Spleen (tissue), 11 donors: ENCODE measurements around the gene ZNF831. TPM values are rescaled to one million over a fixed set of nuclear protein-coding genes. Genes with fewer than 3 reads are reported as not detected.

ENCODE experiments used
- DNase-seq: peaks from one replicate; pipeline ENCODE4 v3.0.0-alpha.2; 2020
- H3K27ac ChIP-seq, 8 donors: fragments of 200-600 bp; sonication (generic) in 7 of 8; 1 replicate in 4 of 8; 2 replicates in 4 of 8; pipeline versions ENCODE4 v1.5.0 to v1.8.0; 2016 to 2021; ENCODE audit warnings: inconsistent platforms in 4 of 8, mild to moderate bottlenecking in 4 of 8, moderate library complexity in 1 of 8
- H3K27me3 ChIP-seq, 7 donors: fragments of 200-600 bp; sonication (generic) in 6 of 7; replicated peaks in 1 of 7; 1 replicate in 4 of 7; 2 replicates in 3 of 7; pipeline versions ENCODE4 v1.5.0 to v1.8.0; 2016 to 2021; ENCODE audit warnings: inconsistent platforms in 3 of 7, mild to moderate bottlenecking in 1 of 7
- H3K36me3 ChIP-seq, 6 donors: fragments of 200-600 bp; sonication (generic) in 5 of 6; 1 replicate in 4 of 6; 2 replicates in 2 of 6; pipeline versions ENCODE4 v1.5.0 to v1.8.0; 2016 to 2021; ENCODE audit warnings: inconsistent platforms in 2 of 6
- H3K4me1 ChIP-seq, 6 donors: fragments of 200-600 bp; sonication (generic) in 5 of 6; 1 replicate in 3 of 6; 2 replicates in 3 of 6; pipeline versions ENCODE4 v1.5.0 to v1.8.0; 2016 to 2021; ENCODE audit warnings: inconsistent platforms in 3 of 6
- H3K4me3 ChIP-seq, 8 donors: fragments of 200-600 bp; sonication (generic) in 7 of 8; 1 replicate in 4 of 8; 2 replicates in 4 of 8; pipeline versions ENCODE4 v1.5.0 to v1.8.0; 2016 to 2021; ENCODE audit warnings: inconsistent platforms in 4 of 8, mild to moderate bottlenecking in 4 of 8, moderate library complexity in 2 of 8
- H3K9me3 ChIP-seq, 8 donors: fragments of 200-600 bp; sonication (generic) in 7 of 8; 1 replicate in 4 of 8; 2 replicates in 4 of 8; pipeline versions ENCODE4 v1.5.0 to v1.8.0; 2016 to 2021; ENCODE audit warnings: inconsistent platforms in 4 of 8
- POLR2A ChIP-seq, 3 donors: fragments of 450-650 bp; IDR thresholded peaks; one replicate each; pipeline ENCODE4 v1.5.1; 2017; ENCODE audit warnings: antibody characterized with exemption in 3 of 3, mild to moderate bottlenecking in 1 of 3
- POLR2AphosphoS5 ChIP-seq, 3 donors: sonication (generic); formaldehyde crosslinking; IDR thresholded peaks; one replicate each; pipeline ENCODE4 v1.5.1; 2017; ENCODE audit warnings: antibody characterized with exemption in 3 of 3
- WGBS, 5 donors: extraction: QIAGEN DNeasy Blood & Tissue Kit in 3 of 5; methylation state at CpG; one replicate each; pipeline versions ENCODE4 v1.1.5 to v1.1.7; 2013 to 2018; 5-methylcytosine and 5-hydroxymethylcytosine counted together
- intact Hi-C: fragments of 100-400 bp; cut with DNase I; formaldehyde crosslinking; loops from one replicate; pipeline ENCODE4 v1.15.0; 2023; ENCODE audit warnings: low total_unique reads
- polyA plus RNA-seq, 3 donors: library from polyadenylated mRNA; stranded (reverse); fragments of 200-250 nt; gene quantifications; one replicate each; pipeline ENCODE4 v1.2.1, GENCODE V29; 2013
- total RNA-seq, 7 donors: library from RNA; depleted of rRNA in 3 of 7; stranded (reverse); fragments of >200 nt in 3 of 7; fragmentation: NEBNext Ultra II Directional in 4 of 7; extraction: Animal tissue kit (Norgen Biotek cat#: 25700) in 4 of 7; gene quantifications; one replicate each; pipeline versions ENCODE4 v1.1.0 to v1.2.1, GENCODE V29; 2016 to 2021
- TF ChIP-seq, protein P1 (sequence below), 11 experiments: fragments of 200-600 bp in 7 of 11; fragments of 450-650 bp in 4 of 11; sonication (generic) in 4 of 11; IDR thresholded peaks in 8 of 11; conservative IDR thresholded peaks in 3 of 11; 1 replicate in 7 of 11; 2 replicates in 4 of 11; pipeline versions ENCODE4 v1.4.0 to v1.8.0; 2016 to 2021; ENCODE audit warnings: antibody characterized with exemption in 11 of 11, inconsistent platforms in 4 of 11, mild to moderate bottlenecking in 1 of 11
- donor health status: healthy with polysubstance abuse.
- donor health status: DM: no; HTN: no; CAD: no; lungs with moderate emphysema.
- donor health status: DM: no; HTN: no; CAD: no.
- donor health status: Bipolar disorder and iron deficiency.
- donor health status: healthy.
- donor health status: DM: no; HTN: no; CAD: no.
- donor health status: DM: yes; HTN: yes; CAD: no.

The ZNF831 gene
- total and polyA plus RNA-seq, 10 donors = 1.2 to 29.2 (median 10.3) TPM

DNA sequence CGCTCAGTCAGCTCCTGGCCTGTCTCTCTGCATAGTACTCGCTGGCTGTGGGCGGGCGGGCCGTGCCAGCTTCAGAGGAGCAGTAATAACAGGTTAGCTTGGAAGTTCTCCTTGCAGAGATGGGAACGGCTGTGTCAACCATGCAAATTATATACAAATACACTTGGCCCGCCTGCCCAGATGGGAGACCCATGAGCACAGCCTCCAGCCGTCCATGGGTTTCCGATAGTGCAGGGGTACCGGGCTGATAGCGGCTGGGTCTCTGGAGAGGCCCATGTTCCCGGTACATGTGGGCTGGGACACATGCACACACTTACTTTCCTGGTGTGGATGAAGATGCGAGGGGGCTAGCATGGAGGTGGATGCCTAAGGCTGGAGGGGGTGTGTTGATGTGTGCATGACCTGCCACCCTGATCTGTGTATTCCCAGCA is 12.8 kb upstream of the ZNF831 start:
- H3K4me3 ChIP-seq = peak overlapping the region in 1 of 8 donors; percentile 36
- 86 to 98% (median 93%) methylated on average over 11 to 13 of the region's 13 CpGs for WGBS, 5 donors
- intact Hi-C loops = no loop called here

DNA sequence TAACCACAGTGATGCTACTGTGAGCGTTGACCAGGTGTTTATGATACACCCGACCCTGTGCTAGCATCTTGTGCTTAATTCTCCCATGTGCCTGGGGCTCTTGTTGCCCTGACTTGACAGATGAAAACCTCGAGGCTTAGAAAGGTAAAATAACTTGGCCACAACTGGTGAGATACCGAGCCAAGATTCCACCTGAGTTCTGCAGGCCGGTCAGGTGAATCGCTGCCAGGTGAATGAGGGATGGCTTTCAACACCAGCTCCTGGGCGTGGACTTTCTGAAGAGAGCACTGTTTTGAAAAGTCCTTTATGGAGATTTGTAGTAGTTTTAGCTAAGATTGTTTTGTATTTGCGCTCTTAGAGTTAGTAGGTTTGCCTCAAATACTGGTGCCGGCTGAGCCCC is 12.2 kb upstream of the ZNF831 start:
- Histone ChIP-seq H3K36me3 (no peaks in the 10 kb centered on the region), H3K27ac (peak overlapping the region in 3 of 8 donors; percentile 80 to 89 (median 86)), H3K9me3 (no peaks in the 10 kb centered on the region), H3K4me1 (peaks cover 7 to 83% (median 50%) of the 10 kb centered on the region in 6 donors), H3K4me3 (no peak overlapping the region), H3K27me3 (peaks cover 0 to 5% (median 0%) of the 10 kb centered on the region in 7 donors)
- WGBS, 5 donors = 85 to 93% (median 88%) methylated on average over 9 of the region's 9 CpGs
- no peak for DNase-seq
- intact Hi-C loops = no loop called here
- TF ChIP-seq POLR2A (IDR thresholded peaks at IDR 0.05) (no peak), POLR2AphosphoS5 (IDR thresholded peaks at IDR 0.05) (no peak)
- TF ChIP-seq, protein P1, sequence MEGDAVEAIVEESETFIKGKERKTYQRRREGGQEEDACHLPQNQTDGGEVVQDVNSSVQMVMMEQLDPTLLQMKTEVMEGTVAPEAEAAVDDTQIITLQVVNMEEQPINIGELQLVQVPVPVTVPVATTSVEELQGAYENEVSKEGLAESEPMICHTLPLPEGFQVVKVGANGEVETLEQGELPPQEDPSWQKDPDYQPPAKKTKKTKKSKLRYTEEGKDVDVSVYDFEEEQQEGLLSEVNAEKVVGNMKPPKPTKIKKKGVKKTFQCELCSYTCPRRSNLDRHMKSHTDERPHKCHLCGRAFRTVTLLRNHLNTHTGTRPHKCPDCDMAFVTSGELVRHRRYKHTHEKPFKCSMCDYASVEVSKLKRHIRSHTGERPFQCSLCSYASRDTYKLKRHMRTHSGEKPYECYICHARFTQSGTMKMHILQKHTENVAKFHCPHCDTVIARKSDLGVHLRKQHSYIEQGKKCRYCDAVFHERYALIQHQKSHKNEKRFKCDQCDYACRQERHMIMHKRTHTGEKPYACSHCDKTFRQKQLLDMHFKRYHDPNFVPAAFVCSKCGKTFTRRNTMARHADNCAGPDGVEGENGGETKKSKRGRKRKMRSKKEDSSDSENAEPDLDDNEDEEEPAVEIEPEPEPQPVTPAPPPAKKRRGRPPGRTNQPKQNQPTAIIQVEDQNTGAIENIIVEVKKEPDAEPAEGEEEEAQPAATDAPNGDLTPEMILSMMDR (IDR thresholded peaks at IDR 0.05 in 8 of 11, conservative IDR thresholded peaks at IDR 0.05 in 3 of 11) = no peak

More for the DNA sequence above, 12.8 kb upstream of the ZNF831 start:
- H3K9me3 ChIP-seq = no peaks in the 10 kb centered on the region
- no peak for TF ChIP-seq POLR2A (IDR thresholded peaks at IDR 0.05)
- TF ChIP-seq POLR2AphosphoS5 (IDR thresholded peaks at IDR 0.05) = no peak
- TF ChIP-seq, protein P1 (IDR thresholded peaks at IDR 0.05 in 8 of 11, conservative IDR thresholded peaks at IDR 0.05 in 3 of 11) = no peak
- no peaks in the 10 kb centered on the region for H3K36me3 ChIP-seq
- DNase-seq = no peak
- peaks cover 7 to 89% (median 55%) of the 10 kb centered on the region in 6 donors for H3K4me1 ChIP-seq
- peak overlapping the region in 5 of 8 donors; percentile 29 to 89 (median 80) for H3K27ac ChIP-seq
- peaks cover 0 to 5% (median 0%) of the 10 kb centered on the region in 7 donors for H3K27me3 ChIP-seq

DNA sequence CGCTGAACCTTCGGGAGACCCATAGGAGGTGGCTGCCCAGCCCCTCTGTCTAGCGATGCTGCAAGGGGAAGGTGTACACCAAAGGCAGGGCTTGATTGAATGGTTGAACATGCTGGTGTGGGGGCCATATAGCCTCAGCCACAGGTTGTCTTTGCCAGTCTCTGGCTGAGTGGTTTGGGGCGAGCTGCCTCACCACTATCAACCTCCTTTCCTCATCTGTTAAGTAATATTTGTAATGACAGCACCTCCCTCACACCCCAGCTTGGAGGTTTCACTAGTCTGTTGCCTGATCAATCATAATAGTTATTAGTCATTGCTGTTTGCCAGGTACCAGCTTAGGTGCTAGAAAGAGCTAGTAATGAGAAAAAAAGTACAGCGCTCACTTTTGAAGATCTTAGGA is 11.8 kb upstream of the ZNF831 start:
- WGBS, 5 donors = 81 to 93% (median 88%) methylated on average over 5 of the region's 5 CpGs
- Histone ChIP-seq H3K36me3 (no peaks in the 10 kb centered on the region), H3K4me3 (no peak overlapping the region), H3K27ac (peak overlapping the region in 2 of 8 donors; percentile 80 to 89), H3K27me3 (peaks cover 0 to 5% (median 0%) of the 10 kb centered on the region in 7 donors), H3K9me3 (no peaks in the 10 kb centered on the region), H3K4me1 (peaks cover 7 to 79% (median 45%) of the 10 kb centered on the region in 6 donors)
- intact Hi-C loops = no loop called here
- DNase-seq = no peak
- TF ChIP-seq POLR2A (IDR thresholded peaks at IDR 0.05) (no peak), POLR2AphosphoS5 (IDR thresholded peaks at IDR 0.05) (no peak)
- TF ChIP-seq, protein P1 (IDR thresholded peaks at IDR 0.05 in 8 of 11, conservative IDR thresholded peaks at IDR 0.05 in 3 of 11) = no peak

DNA sequence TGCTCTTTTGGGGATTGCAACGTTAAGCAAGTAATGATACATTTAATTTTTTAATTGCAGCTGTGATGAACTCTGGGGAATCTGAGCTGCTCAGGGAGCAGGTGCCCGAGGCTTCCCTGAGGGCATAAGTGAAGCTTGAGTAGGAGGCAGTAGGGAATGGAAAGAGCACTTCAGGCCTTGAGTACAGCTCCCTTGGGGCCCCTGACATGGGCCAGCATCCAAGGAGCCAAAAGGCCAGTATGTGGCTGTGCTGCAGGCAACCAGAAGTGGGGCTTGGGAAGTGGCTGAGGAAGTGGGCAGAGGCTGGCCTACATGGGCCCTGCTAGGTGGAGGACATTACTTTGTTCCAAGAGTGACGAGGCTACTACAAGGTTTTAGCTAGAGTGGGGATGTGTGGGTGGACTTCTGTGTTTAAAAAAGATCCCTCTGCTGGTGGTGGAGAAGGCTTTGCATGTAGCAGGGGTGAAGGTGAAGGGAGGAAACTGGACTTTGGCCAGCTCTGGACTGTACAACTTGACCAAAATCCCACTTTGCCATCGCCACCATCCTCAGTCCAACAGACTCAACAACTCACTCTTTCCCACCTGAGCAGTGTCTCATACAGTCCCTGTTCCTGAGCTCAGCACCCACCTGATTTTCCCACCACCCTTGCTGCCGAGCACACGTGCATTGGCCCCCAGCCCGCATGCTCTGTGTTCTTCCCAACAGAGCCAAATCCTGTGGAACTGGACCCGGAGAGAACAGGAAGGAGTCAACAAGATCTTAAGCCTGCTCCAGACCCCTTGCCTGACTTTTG is 10.9 kb upstream of the ZNF831 start:
- 75 to 87% (median 79%) methylated on average over 8 of the region's 8 CpGs for WGBS, 5 donors
- no peak overlapping the region for H3K4me3 ChIP-seq
- H3K27ac ChIP-seq = peak overlapping the region in 1 of 8 donors; percentile 89
- peaks cover 0 to 5% (median 0%) of the 10 kb centered on the region in 7 donors for H3K27me3 ChIP-seq
- intact Hi-C loops = no loop called here
- H3K9me3 ChIP-seq = no peaks in the 10 kb centered on the region
- peaks cover 7 to 70% (median 38%) of the 10 kb centered on the region in 6 donors for H3K4me1 ChIP-seq
- no peak for DNase-seq
- no peak for TF ChIP-seq POLR2AphosphoS5 (IDR thresholded peaks at IDR 0.05)
- TF ChIP-seq POLR2A (IDR thresholded peaks at IDR 0.05) = no peak
- TF ChIP-seq, protein P1 (IDR thresholded peaks at IDR 0.05 in 8 of 11, conservative IDR thresholded peaks at IDR 0.05 in 3 of 11) = no peak
- H3K36me3 ChIP-seq = no peaks in the 10 kb centered on the region
